Body of pancreas (tissue), 4 donors: ENCODE results near the gene RNF157.

Experiments used
- POLR2A ChIP-seq, 3 donors: fragments of 450-650 bp; IDR thresholded peaks; one replicate each; pipeline ENCODE4 v1.6.1; 2016; ENCODE audit warnings: antibody characterized with exemption in 3 of 3, mild to moderate bottlenecking in 2 of 3
- TF ChIP-seq, protein P1 (sequence below), 7 experiments: fragments of 450-650 bp in 4 of 7; fragments of 200-600 bp in 3 of 7; sonication (generic) in 3 of 7; IDR thresholded peaks; one replicate each; pipeline ENCODE4 v1.5.1; 2016 to 2019; ENCODE audit warnings: antibody characterized with exemption in 7 of 7

- peak; percentile 23 to 48 (median 42) for TF ChIP-seq POLR2A (IDR thresholded peaks at IDR 0.05)
- TF ChIP-seq, protein P1, sequence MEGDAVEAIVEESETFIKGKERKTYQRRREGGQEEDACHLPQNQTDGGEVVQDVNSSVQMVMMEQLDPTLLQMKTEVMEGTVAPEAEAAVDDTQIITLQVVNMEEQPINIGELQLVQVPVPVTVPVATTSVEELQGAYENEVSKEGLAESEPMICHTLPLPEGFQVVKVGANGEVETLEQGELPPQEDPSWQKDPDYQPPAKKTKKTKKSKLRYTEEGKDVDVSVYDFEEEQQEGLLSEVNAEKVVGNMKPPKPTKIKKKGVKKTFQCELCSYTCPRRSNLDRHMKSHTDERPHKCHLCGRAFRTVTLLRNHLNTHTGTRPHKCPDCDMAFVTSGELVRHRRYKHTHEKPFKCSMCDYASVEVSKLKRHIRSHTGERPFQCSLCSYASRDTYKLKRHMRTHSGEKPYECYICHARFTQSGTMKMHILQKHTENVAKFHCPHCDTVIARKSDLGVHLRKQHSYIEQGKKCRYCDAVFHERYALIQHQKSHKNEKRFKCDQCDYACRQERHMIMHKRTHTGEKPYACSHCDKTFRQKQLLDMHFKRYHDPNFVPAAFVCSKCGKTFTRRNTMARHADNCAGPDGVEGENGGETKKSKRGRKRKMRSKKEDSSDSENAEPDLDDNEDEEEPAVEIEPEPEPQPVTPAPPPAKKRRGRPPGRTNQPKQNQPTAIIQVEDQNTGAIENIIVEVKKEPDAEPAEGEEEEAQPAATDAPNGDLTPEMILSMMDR (IDR thresholded peaks at IDR 0.05), result no peak
Observed at GRCh38 chr17:76265624-76266243, 25.4 kb upstream of the RNF157 start.
